K562 (cell line): Measurements from ENCODE around the gene TARS3. TPM values are rescaled to one million over a fixed set of nuclear protein-coding genes. Genes with fewer than 3 reads are reported as not detected.

Source experiments
- ATAC-seq: fragments of 200-7000 bp; cut with Tn5 transposase; 3 replicates; pipeline ENCODE4 v1.9.1; 2020; ENCODE audit warnings: moderate library complexity
- BruUV-seq: library from RNA; stranded (reverse); fragments of 400-500 nt; replicated peaks from 2 replicates; lab custom pipeline; 2021; lab: Mats Ljungman, UMichigan
- CTCF ChIA-PET: fragments of 300-600 bp; formaldehyde crosslinking; extraction: SDS; loops from one replicate; lab custom pipeline; 2021; ENCODE audit warnings: low intra/inter-chr PET ratio; lab: Yijun Ruan, JAX
- POLR2A ChIA-PET: fragments of 300-600, 350-650 bp; sonication (Branson Sonifier 250); formaldehyde crosslinking; extraction: SDS; loops from one replicate; lab custom pipeline; 2021; ENCODE audit warnings: antibody characterized with exemption, inconsistent platforms; lab: Yijun Ruan, JAX
- DNase-seq, 4 experiments: peaks; one replicate each; pipeline versions ENCODE4 v3.0.0 to v3.0.0-alpha.2; 2011 to 2018; ENCODE audit warnings: low spot score in 3 of 4, mixed read lengths in 3 of 4; ENCODE audit errors: extremely low read depth in 1 of 4
- FAIRE-seq: peaks from 2 replicates; lab custom pipeline; 2011; peaks lifted over from hg19 to GRCh38; lab: Jason Lieb, UNC
- H2AFZ ChIP-seq: 2 replicates; pipeline ENCODE4 v1.6.0; 2011; ENCODE audit warnings: low read depth, low read length, control low read depth, inconsistent platforms
- H3K27ac ChIP-seq: fragments of 200-600 bp; 3 replicates; pipeline ENCODE4 v1.8.0; 2011; ENCODE audit warnings: low read depth, mild to moderate bottlenecking, control low read depth, inconsistent platforms, low read length, moderate library complexity, mixed read lengths; ENCODE audit errors: extremely low read depth
- H3K27me3 ChIP-seq, 2 experiments: fragments of 300-600 bp in 1 of 2; 2 replicates in 1 of 2; 3 replicates in 1 of 2; pipeline versions ENCODE4 v1.6.0 to v1.8.0; 2011; ENCODE audit warnings: inconsistent platforms in 2 of 2, low read length in 2 of 2, mild to moderate bottlenecking in 1 of 2, mixed read lengths in 1 of 2, moderate library complexity in 1 of 2; ENCODE audit not compliant: control insufficient read depth in 2 of 2, insufficient read depth in 2 of 2
- H3K36me3 ChIP-seq: fragments of 300-600 bp; 3 replicates; pipeline ENCODE4 v1.8.0; 2011; ENCODE audit warnings: mild to moderate bottlenecking, low read length, inconsistent platforms; ENCODE audit not compliant: control insufficient read depth, insufficient read depth
- H3K4me1 ChIP-seq, 2 experiments: fragments of 200-600 bp in 1 of 2; replicated peaks in 1 of 2; 2 replicates in 1 of 2; 3 replicates in 1 of 2; pipeline versions ENCODE4 v1.5.1 to v1.8.0; 2011; ENCODE audit warnings: inconsistent platforms in 2 of 2, low read length in 2 of 2, mild to moderate bottlenecking in 1 of 2, mixed read lengths in 1 of 2, moderate library complexity in 1 of 2; ENCODE audit not compliant: control insufficient read depth in 2 of 2, insufficient read depth in 2 of 2
- H3K4me2 ChIP-seq: 2 replicates; pipeline ENCODE4 v1.6.1; 2011; ENCODE audit warnings: low read length, control low read depth, inconsistent platforms, mixed read lengths; ENCODE audit not compliant: insufficient read depth
- H3K4me3 ChIP-seq: fragments of 200-600 bp; sonication (generic), shearing (Covaris generic); 2 replicates; pipeline ENCODE4 v1.5.1; 2016; ENCODE audit warnings: control low read depth, inconsistent platforms
- H3K79me2 ChIP-seq: fragments of 200-600 bp; 3 replicates; pipeline ENCODE4 v1.8.0; 2011; ENCODE audit warnings: low read length, inconsistent platforms; ENCODE audit not compliant: control insufficient read depth, insufficient read depth
- H3K9ac ChIP-seq, 2 experiments: 2 replicates each; pipeline versions ENCODE4 v1.6.0 to v1.6.1; 2011; ENCODE audit warnings: low read depth in 2 of 2, low read length in 2 of 2, control low read depth in 1 of 2, inconsistent platforms in 1 of 2, mild to moderate bottlenecking in 1 of 2, mixed read lengths in 1 of 2; ENCODE audit not compliant: insufficient read depth in 1 of 2
- H3K9me1 ChIP-seq: one replicate; pipeline ENCODE4 v1.6.0; 2011; ENCODE audit warnings: inconsistent platforms, mild to moderate bottlenecking, low read length, moderate library complexity; ENCODE audit not compliant: control insufficient read depth, insufficient read depth
- H3K9me3 ChIP-seq: replicated peaks from 2 replicates; pipeline ENCODE4 v1.5.1; 2011; ENCODE audit warnings: low read depth, low read length, inconsistent platforms; ENCODE audit not compliant: control insufficient read depth, insufficient read depth
- H4K20me1 ChIP-seq: replicated peaks from 2 replicates; pipeline ENCODE4 v1.6.1; 2011; ENCODE audit warnings: low read length, inconsistent platforms, mixed read lengths; ENCODE audit not compliant: control insufficient read depth, insufficient read depth
- BRCA1 ChIP-seq, 2 experiments: fragments of 450-650 bp in 1 of 2; sonication (generic) in 1 of 2; formaldehyde crosslinking in 1 of 2; IDR thresholded peaks; 2 replicates each; pipeline versions ENCODE4 v1.5.0 to v1.6.1; 2017 to 2020; ENCODE audit warnings: mild to moderate bottlenecking in 1 of 2, missing genetic modification reagents in 1 of 2
- CREB5 ChIP-seq: fragments of 250-450 bp; sonication (Bioruptor Pico); IDR thresholded peaks from 2 replicates; pipeline ENCODE4 v1.5.0; 2020; ENCODE audit warnings: mild to moderate bottlenecking
- EP400 ChIP-seq: fragments of 450-650 bp; IDR thresholded peaks from 2 replicates; pipeline ENCODE4 v1.6.1; 2017; ENCODE audit warnings: antibody characterized with exemption, mild to moderate bottlenecking, moderate library complexity
- ETS2 ChIP-seq: IDR thresholded peaks from 2 replicates; pipeline ENCODE4 v1.6.1; 2016; ENCODE audit warnings: borderline replicate concordance, missing genetic modification characterization, mild to moderate bottlenecking, moderate library complexity, missing compliant biosample characterization; ENCODE audit not compliant: poor library complexity, severe bottlenecking
- HOXB6 ChIP-seq: fragments of 250-450 bp; sonication (Bioruptor Pico); IDR thresholded peaks from 2 replicates; pipeline ENCODE4 v1.5.1; 2022; ENCODE audit warnings: mild to moderate bottlenecking, borderline replicate concordance
- LEF1 ChIP-seq: fragments of 450-650 bp; IDR thresholded peaks from 2 replicates; pipeline ENCODE4 v1.6.1; 2016; ENCODE audit warnings: mild to moderate bottlenecking
- MAZ ChIP-seq, 2 experiments: fragments of 450-650 bp in 1 of 2; sonication (generic) in 1 of 2; formaldehyde crosslinking; IDR thresholded peaks in 1 of 2; conservative IDR thresholded peaks in 1 of 2; 2 replicates each; pipeline versions ENCODE4 v1.4.0 to v1.5.0; 2020; ENCODE audit warnings: mild to moderate bottlenecking in 1 of 2, missing genetic modification reagents in 1 of 2
- NFE2L1 ChIP-seq: fragments of 450-650 bp; IDR thresholded peaks from 2 replicates; pipeline ENCODE4 v1.6.1; 2016; ENCODE audit warnings: missing genetic modification characterization, low read depth, mild to moderate bottlenecking, missing compliant biosample characterization, moderate library complexity, borderline replicate concordance
- RAD21 ChIP-seq, 2 experiments: fragments of 250-450 bp in 1 of 2; fragments of 450-650 bp in 1 of 2; sonication (Bioruptor Pico) in 1 of 2; formaldehyde crosslinking in 1 of 2; IDR thresholded peaks in 1 of 2; conservative IDR thresholded peaks in 1 of 2; 2 replicates each; pipeline versions ENCODE4 v1.4.0 to v1.8.0; 2020 to 2022; ENCODE audit warnings: mild to moderate bottlenecking in 2 of 2, moderate library complexity in 1 of 2
- ZBED1 ChIP-seq: IDR thresholded peaks from 2 replicates; pipeline ENCODE4 v1.6.1; 2014
- ZC3H8 ChIP-seq: fragments of 450-650 bp; IDR thresholded peaks from 2 replicates; pipeline ENCODE4 v1.6.1; 2017
- WGBS: fragments of 100-300 bp; shearing (Covaris generic); methylation state at CpG from one replicate; pipeline ENCODE4 v1.1.6; 2016; ENCODE audit warnings: low coverage, mixed read lengths; ENCODE audit not compliant: insufficient coverage; ENCODE audit errors: missing lambda C conversion rate; 5-methylcytosine and 5-hydroxymethylcytosine counted together
- in situ Hi-C: fragments of 300-500 bp; cut with MboI; formaldehyde crosslinking; loops from 4 replicates; pipeline ENCODE4 v1.15.0; 2018; ENCODE audit warnings: inconsistent platforms, mixed read lengths
- intact Hi-C: fragments of 100-400 bp; cut with micrococcal nuclease; formaldehyde crosslinking; loops from 2 replicates; pipeline ENCODE4 v1.14.2; 2022
- polyA plus RNA-seq, 8 experiments: library from polyadenylated mRNA; depleted of rRNA in 4 of 8; stranded (reverse) in 5 of 8; unstranded in 3 of 8; fragments of >200 nt; fragmentation: Nextera tagmentation in 2 of 8; fragmentation: Illumina TruSeq in 1 of 8; extraction: Ambion mirVana in 2 of 8; extraction: Trizol in 1 of 8; gene quantifications; 2 replicates each; pipeline versions ENCODE4 v1.2.1 to v1.2.3, GENCODE V29; 2011 to 2014; ENCODE audit warnings: inconsistent platforms in 1 of 8, missing spikeins in 1 of 8
- total RNA-seq, 7 experiments: library from RNA; depleted of rRNA in 6 of 7; stranded (reverse); fragments of >200 nt in 6 of 7; fragmentation: Illumina TruSeq in 2 of 7; extraction: Trizol in 2 of 7; gene quantifications; 2 replicates each; pipeline versions ENCODE4 v1.2.1 to v1.2.3, GENCODE V29; 2011 to 2021; ENCODE audit warnings: low replicate concordance in 1 of 7
- TF ChIP-seq, protein P1 (sequence below): fragments of 250-450 bp; sonication (Bioruptor Pico); IDR thresholded peaks from 2 replicates; pipeline ENCODE4 v1.8.0; 2022; ENCODE audit warnings: inconsistent platforms
- TF ChIP-seq, protein P2 (sequence below): fragments of 250-450 bp; sonication (Bioruptor Pico); IDR thresholded peaks from 2 replicates; pipeline ENCODE4 v1.4.0; 2020

Gene TARS3
- total and polyA plus RNA-seq, 9 of the 15 experiments (the other 6 are each of a cell fraction or from before 2014, with no cell fraction given) = 2.1 to 14.7 (median 9.8) TPM

- TF ChIP-seq, protein P1, sequence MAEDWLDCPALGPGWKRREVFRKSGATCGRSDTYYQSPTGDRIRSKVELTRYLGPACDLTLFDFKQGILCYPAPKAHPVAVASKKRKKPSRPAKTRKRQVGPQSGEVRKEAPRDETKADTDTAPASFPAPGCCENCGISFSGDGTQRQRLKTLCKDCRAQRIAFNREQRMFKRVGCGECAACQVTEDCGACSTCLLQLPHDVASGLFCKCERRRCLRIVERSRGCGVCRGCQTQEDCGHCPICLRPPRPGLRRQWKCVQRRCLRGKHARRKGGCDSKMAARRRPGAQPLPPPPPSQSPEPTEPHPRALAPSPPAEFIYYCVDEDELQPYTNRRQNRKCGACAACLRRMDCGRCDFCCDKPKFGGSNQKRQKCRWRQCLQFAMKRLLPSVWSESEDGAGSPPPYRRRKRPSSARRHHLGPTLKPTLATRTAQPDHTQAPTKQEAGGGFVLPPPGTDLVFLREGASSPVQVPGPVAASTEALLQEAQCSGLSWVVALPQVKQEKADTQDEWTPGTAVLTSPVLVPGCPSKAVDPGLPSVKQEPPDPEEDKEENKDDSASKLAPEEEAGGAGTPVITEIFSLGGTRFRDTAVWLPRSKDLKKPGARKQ (CRISPR knock-in tag) = no peak
- TF ChIP-seq ZC3H8 = no peak
- no peak for TF ChIP-seq ETS2
- TF ChIP-seq ZBED1 = no peak
- TF ChIP-seq HOXB6 (CRISPR knock-in tag) = no peak
Observed at GRCh38 chr15:101646672-101647071, 77.6 kb downstream of the TARS3 start (continued).

- H3K9me1 ChIP-seq = no peaks in the 10 kb centered on the region
- no peak overlapping the region for H3K4me2 ChIP-seq
- WGBS = 73% methylated on average over 11 of the region's 11 CpGs
- POLR2A ChIA-PET = interaction anchor here (0.6 to 1.4 kb wide), 3 partner anchors 11 to 81 kb away, joined by 3 to 4 read pairs (median 3); no protein-coding TSS in a partner anchor
- H3K4me1 ChIP-seq = no peaks in the 10 kb centered on the region
- no peaks in the 10 kb centered on the region for H3K9me3 ChIP-seq
- DNase-seq = no peak
- TF ChIP-seq BRCA1 (IDR thresholded peaks at IDR 0.05) (no peak), BRCA1 (CRISPR knock-in tag; IDR thresholded peaks at IDR 0.05) (no peak), LEF1 (no peak), NFE2L1 (tag) (no peak), MAZ (CRISPR knock-in tag; conservative IDR thresholded peaks at IDR 0.05 in 1 of 2, IDR thresholded peaks at IDR 0.05 in 1 of 2) (no peak), RAD21 (CRISPR knock-in tag; conservative IDR thresholded peaks at IDR 0.05 in 1 of 2, IDR thresholded peaks at IDR 0.05 in 1 of 2) (peak in 1 of 2 experiments; percentile 16; a peak in 1 of 4 replicates), EP400 (no peak), CREB5 (no peak)
- TF ChIP-seq, protein P2, sequence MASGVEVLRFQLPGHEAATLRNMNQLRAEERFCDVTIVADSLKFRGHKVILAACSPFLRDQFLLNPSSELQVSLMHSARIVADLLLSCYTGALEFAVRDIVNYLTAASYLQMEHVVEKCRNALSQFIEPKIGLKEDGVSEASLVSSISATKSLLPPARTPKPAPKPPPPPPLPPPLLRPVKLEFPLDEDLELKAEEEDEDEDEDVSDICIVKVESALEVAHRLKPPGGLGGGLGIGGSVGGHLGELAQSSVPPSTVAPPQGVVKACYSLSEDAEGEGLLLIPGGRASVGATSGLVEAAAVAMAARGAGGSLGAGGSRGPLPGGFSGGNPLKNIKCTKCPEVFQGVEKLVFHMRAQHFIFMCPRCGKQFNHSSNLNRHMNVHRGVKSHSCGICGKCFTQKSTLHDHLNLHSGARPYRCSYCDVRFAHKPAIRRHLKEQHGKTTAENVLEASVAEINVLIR (CRISPR knock-in tag) = no peak
- TF ChIP-seq, all 486 proteins: peak for 1
- Histone ChIP-seq H4K20me1 (no peaks in the 10 kb centered on the region), H3K79me2 (peaks cover 3% of the 10 kb centered on the region; the same call in 1 of the 3 replicates), H3K36me3 (peaks cover 74% of the 10 kb centered on the region), H3K27me3 (no peaks in the 10 kb centered on the region), H2AFZ (no peak overlapping the region), H3K27ac (no peak overlapping the region), H3K4me3 (no peak overlapping the region), H3K9ac (no peak overlapping the region; a peak in 1 of 4 replicates)
- FAIRE-seq (no peak), ATAC-seq (peak; percentile 54; the same call in 2 of the 3 replicates)
- in situ Hi-C loops (no loop called here), intact Hi-C loops (loop anchor here (10.0 kb wide), 1 partner anchor 208 kb away; no protein-coding TSS in a partner anchor)
- no TSS peak for BruUV-seq
- CTCF ChIA-PET = interaction anchor here (0.5 to 2.4 kb wide), 3 partner anchors 342 to 365 kb away, joined by 3 to 16 read pairs (median 4); partner anchors contain the start of gene SELENOS
Observed at GRCh38 chr15:101642361-101642760, 81.9 kb downstream of the TARS3 start.
